Astrocyte (in vitro differentiated cells and primary cell): ENCODE data around the gene CYBA.

Source experiments
- CTCF ChIP-seq: IDR thresholded peaks from 2 replicates; pipeline ENCODE4 v1.5.1; 2011; ENCODE audit warnings: low read depth, mild to moderate bottlenecking, inconsistent platforms, low read length, moderate library complexity; ENCODE audit not compliant: insufficient read depth
- EZH2 ChIP-seq: IDR thresholded peaks from 2 replicates; pipeline ENCODE4 v1.6.1; 2012; ENCODE audit warnings: mild to moderate bottlenecking, low read length, inconsistent platforms; ENCODE audit not compliant: insufficient read depth

GRCh38 chr16:88681084-88681680, 30.3 kb upstream of the CYBA start:
- TF ChIP-seq CTCF = no peak
- no peak for TF ChIP-seq EZH2
